NCI-H1436 treated with DMSO at 0.1 percent for 48 hours (cell line): ENCODE data around the gene OMA1.

ENCODE experiments used
- DNase-seq: peaks from one replicate; lab custom pipeline; 2025; lab: John Stamatoyannopoulos, UW

The OMA1 gene

GRCh38 chr1:58459911-58460310, 86.6 kb downstream of the OMA1 start:
- no peak for DNase-seq

DNA sequence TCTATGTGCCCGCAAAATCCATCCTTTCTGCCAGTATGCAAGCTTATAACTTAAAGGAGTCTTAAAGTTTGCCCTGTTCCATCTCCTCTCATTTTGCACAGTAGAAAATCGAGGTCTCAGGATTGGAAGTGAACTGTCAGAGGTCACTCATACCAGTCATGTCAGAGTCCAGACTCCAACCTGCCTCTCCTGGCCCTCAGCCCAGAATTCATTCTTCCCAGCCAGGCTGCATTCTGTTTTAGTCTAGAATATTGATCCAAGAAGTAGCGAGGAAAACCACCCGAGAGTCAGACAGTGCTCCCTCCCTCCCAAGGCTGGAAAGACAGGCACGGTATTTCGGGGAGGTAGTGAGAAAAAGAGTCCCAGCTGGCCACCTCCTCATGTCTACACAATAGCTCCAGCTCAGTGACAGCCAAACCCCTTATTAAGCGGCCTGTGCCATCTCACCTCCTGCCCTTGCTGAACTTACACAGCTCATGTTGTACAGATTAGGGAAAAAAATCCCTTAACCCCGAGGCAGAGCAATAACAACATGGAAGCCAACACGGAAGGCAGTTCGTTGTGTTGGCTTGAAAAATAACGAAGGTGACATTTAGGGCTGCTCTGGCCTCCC, 89.4 kb downstream of the OMA1 start:
- DNase-seq: no peak

- DNase-seq: no peak
Observed at GRCh38 chr1:58456470-58456869, 90.1 kb downstream of the OMA1 start.

GRCh38 chr1:58454807-58455206, 91.7 kb downstream of the OMA1 start:
- DNase-seq: no peak

DNA sequence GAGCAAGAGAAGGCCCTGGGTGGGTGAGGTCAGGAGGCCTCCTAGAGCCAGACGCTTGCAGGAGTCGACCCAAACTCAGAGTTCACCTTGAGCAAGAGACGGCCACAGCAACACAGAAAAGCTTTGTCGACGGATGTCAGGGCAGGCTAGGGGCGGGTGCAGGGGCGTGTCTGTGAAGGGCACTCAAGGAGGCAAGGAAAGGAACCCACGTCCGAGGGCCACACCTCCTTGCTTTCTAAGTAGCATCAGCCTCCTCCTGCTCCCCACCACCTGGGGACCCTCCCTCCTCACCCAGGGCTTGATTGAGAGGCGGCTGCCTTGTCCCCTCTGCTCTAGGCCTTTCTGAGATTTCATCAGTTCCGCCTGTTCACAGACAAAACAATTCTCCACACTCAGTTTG, 92.1 kb downstream of the OMA1 start:
- no peak for DNase-seq

- no peak for DNase-seq
Observed at GRCh38 chr1:58451560-58452191, 94.8 kb downstream of the OMA1 start.

- no peak for DNase-seq
Observed at GRCh38 chr1:58447886-58448285, 98.6 kb downstream of the OMA1 start.

DNA sequence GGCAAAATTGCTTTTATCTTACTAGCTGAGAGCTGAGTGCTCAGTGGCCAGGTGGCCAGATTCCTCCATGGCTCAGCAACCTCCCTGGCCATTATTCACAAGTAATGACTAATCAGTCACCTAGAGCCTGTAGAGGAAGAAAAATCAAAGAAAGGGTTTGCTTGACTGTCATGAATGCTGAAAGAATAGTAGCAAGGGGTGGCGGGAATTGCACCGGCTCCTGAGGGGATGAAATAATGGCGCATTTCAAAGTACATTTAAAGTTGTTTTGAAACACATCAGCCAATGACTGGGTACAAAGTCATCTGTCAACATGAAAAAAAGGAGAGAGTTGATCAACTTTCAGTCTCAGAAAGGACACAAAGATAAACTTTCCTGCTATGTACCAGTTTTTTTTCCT, 99.5 kb downstream of the OMA1 start:
- no peak for DNase-seq

GRCh38 chr1:58446368-58446767, 100.2 kb downstream of the OMA1 start:
- no peak for DNase-seq

DNA sequence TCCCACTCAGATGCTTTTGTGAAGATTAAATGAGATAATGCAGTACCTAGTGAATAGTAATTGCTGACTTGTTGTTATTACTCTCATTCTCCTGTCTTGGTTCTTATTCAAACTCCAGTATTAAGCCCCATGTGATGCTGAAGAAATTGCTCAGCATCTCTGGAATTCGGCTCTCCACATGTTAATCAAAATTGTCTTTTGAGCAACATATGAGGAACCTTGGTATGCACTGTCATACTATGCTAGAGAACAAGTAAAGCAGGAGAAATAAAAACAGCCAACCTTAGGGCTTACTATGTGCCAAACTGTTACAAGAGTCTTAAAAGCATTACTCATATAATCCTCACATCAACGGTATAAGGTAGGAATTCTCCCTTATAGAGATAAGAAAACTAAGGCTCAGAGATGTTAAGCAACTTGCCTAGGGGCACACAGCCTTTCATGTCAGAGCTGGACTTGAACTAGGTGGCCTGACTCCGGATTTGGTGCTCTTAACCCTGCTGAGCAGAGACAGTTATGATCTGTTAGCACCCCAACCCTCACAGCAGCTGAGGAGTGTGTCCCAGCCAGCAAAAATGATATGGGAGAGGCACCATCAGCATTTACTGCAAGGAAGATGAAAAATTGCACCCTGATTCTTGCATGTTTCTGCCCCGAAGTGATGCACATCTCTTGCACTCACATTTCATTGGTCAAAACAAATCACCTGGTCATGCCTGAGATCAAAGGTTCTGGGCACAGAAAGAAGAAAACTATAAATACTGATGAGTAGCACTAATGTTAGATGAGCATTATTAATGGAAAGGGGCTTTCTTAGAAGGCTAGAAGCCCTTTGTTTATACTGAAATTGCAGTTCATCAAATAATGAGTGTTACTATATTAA, 102.3 kb downstream of the OMA1 start:
- no peak for DNase-seq

DNA sequence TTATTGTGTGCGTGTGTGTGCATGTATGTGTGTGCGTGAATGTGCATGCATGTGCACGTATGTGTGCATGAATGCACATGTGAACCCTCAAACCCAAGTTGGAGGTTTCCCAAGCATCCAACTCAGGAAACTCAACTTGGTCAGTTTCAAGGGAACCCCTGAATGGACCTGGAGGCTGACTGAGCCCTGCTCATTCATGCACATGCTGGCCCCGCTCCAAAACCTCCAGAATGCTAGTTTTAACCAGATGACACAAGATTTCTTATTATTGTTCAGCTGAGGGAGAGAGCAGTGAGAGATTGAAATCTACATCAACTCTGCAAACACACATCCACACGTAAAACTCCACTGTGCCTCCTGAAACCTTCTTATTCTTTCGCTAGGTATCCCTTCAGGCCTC, 104.4 kb downstream of the OMA1 start:
- no peak for DNase-seq

GRCh38 chr1:58441699-58442098, 104.8 kb downstream of the OMA1 start:
- DNase-seq: no peak

- DNase-seq: no peak
Observed at GRCh38 chr1:58440696-58441095, 105.8 kb downstream of the OMA1 start.

DNA sequence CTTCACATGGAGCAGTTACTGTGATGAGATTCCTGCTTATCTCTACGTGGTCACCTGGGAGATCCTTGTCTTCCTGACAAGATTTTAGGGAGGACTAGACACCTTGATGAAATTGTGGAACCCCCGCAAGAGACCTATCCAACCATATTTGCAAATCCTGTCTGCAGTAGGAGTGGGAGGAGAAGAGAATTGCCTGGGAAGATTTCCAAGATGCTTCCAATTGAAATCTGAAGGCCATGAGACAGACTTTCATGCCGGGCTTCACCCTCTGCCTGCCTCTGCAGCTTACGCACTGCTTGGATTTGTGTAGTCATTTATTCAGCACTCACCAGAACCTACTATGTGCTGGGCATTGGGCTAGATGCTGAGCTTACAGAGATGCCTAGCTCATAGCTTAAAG, 106.6 kb downstream of the OMA1 start:
- DNase-seq: no peak

DNA sequence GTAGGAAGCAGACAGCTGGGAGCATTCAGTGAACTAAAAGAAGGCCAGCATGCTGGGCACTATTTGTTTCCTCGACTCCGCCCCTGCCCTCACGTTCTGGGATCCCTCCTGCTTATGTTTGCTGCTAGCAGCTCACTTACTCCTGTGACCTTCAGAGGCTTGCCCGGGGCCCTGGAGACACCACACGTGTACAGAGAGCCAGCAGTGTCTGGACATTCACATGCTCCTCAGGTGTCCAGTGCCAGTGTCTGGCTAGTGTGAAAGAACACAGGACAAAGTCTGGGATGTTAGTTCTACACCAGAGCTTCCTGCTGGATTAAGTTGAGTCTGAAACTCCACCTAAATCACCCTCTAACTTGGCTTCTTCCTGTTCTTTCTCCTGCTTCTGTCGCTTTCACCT, 108.1 kb downstream of the OMA1 start:
- DNase-seq: no peak

GRCh38 chr1:58437623-58438022, 108.9 kb downstream of the OMA1 start:
- no peak for DNase-seq

DNA sequence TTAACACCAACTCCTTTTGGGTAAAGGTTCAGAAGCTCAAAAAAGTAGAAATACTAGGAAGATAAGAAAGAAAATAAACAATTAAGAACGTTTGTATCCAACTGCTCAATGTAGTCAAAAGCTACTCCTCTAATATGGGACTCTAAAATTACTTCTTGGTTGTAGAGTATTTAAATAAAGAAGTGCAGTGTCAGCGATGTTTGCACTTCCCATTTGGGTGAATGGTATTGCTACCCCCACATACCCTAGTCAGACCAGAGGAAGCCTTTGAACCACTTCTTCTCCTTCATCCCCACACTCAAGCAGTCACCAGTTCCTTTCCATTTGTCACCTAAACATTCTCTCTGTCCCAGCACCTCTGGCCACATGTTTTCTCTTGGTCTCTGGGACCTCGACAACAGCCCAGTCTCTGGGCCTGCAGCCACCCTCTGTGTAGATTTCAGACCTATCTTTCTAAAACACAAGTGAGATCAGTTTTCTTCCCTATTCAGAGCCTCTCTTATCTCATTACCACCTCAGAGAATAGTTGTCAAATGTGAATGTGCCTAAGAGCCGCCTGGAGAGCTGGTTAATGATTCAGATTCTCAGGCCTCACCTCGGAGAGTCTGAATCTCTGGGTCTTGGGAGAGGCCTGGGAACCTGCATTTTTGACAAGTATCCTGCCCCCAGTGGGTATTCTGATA, 109.8 kb downstream of the OMA1 start:
- DNase-seq: no peak

DNA sequence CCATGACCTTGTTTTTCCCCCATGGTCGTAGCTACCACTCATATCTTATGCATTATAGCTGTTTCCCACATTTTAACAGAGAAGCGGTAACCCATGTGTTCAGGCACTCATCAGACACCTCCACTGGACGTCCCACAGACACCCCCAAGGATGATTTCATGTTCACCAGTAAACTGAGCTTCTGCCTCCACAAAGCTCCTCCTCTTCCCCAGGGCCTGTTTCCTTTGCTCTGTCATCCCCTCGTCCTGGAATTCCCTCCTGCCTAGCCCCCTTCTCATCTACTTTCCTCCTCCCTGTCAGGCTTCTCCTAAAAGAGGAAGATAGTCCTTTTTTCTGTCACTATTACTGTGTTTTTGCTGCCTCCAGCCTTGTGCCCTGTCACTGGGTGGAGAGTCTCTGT, 111.2 kb downstream of the OMA1 start:
- DNase-seq: no peak

DNA sequence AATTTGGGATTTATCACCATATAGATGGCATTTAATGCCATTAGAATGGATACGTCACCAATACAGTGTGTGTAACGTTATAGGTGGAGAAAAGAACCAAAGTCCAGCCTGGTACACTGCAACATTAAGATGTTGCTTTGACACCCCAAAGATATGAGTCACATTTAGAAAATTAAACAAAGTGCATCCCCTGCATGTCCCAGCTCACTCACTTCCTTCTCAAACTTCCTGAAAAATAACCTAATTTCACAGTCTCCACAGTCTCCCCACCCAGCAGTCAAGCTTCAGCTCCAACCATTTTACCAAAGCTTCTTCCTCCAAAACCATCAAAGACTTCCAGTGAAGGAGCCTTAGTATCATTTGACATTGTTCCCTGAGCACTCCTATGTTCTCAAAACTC, 111.9 kb downstream of the OMA1 start:
- DNase-seq: no peak

DNA sequence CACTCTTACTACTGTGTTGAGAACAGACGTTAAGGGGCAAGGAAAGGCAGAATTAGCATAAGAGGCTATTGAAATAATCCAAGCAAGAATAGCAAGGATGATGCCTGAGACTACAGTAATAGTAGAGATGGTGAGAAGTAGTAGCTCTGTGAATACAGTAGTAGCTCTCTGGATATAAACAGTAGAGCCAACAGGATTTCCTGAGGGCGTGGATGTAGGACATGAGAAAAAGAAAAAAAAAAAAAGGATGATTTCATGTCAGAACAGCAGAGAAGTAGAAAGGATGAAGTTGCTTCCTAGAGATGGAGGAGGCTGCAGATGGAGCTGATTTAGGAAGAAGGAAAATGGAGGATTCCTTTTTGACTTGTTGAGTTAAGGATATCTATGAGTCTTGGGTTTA, 112.3 kb downstream of the OMA1 start:
- no peak for DNase-seq

GRCh38 chr1:58432851-58433668, 113.5 kb downstream of the OMA1 start:
- DNase-seq: no peak
